HEK293T (cell line): ENCODE measurements around the gene TMEM243.

ENCODE experiments used
- CTBP1 ChIP-seq: fragments of 450-650 bp; IDR thresholded peaks from 2 replicates; pipeline ENCODE4 v1.6.1; 2016; ENCODE audit warnings: borderline replicate concordance
- SP1 ChIP-seq: fragments of 450-650 bp; IDR thresholded peaks from 2 replicates; pipeline ENCODE4 v1.6.1; 2017
- TARDBP ChIP-seq: fragments of 450-650 bp; IDR thresholded peaks from 2 replicates; pipeline ENCODE4 v1.6.1; 2016

DNA sequence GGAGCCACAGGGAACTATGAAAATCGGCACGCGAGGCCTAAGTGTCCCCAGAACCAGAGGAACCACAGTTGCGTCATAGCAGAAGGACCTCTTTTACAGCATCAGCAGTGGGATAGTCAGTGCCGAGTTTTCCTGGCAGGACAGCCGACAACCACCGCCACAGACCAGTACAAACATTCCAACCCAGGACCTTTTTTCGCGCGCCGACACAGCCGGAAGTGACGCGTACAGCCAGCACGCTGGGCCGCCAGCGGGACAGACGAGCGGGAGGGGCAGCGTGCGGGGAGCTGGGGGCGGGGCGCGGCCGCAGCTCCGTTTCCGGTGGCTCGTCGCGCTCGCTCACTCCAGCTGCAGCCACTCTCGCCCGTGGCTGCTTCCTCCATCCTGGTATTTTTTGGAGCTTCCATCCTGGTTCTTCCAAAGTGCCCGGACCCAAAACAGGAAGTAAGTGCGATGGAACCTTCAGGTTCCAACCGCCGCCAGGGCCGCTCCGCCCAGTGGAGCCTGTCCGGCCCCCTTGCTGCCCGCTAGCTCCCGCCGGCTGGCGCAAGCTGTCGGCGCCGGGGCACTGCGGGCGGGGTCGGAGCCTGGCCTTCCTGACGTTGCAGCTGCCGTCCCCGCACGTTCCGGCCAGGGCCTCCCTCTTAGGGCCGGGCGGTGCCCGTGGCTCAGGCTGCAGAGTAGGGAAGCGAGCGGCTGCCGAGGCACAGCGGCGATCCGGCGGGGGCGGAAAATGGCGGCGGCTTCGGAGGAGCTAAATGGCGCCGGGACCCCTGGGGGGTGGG, 67.2 kb downstream of the TMEM243 start, which contains the start of gene DMTF1:
- TF ChIP-seq SP1 (no peak), TARDBP (no peak), CTBP1 (no peak)
